CD4-positive, alpha-beta T cell (primary cell): ENCODE data around the gene NADK2. TPM values are rescaled to one million over a fixed set of nuclear protein-coding genes. Genes with fewer than 3 reads are reported as not detected.
"Not testable (repeated sequence)": the region's sequence is repeated elsewhere in the genome, so short reads cannot be mapped to it uniquely, and the experiment has no call there.

Experiments used
- ATAC-seq: fragments of 200-7000 bp; cut with Tn5 transposase; one replicate; pipeline ENCODE4 v1.10.0; 2022; ENCODE audit warnings: mild to moderate bottlenecking; ENCODE audit not compliant: poor library complexity
- CTCF ChIA-PET: fragments of 350-600 bp; sonication (Branson Sonifier 250); formaldehyde crosslinking; loops from one replicate; lab custom pipeline; 2021; ENCODE audit warnings: antibody characterized with exemption, inconsistent platforms; lab: Charles Lee
- POLR2A ChIA-PET: fragments of 350-600 bp; sonication (Branson Sonifier 250); formaldehyde crosslinking; loops from one replicate; lab custom pipeline; 2021; ENCODE audit warnings: antibody characterized with exemption, inconsistent platforms; lab: Charles Lee
- DNase-seq, 14 experiments: peaks; one replicate each; pipeline ENCODE4 v3.0.0-alpha.2; 2013 to 2020; ENCODE audit warnings: mixed read lengths in 2 of 14
- H3K27ac ChIP-seq, 2 donors: one replicate each; pipeline versions ENCODE4 v1.5.1 to v1.7.0; 2013; ENCODE audit warnings: low read length in 2 of 2, low read depth in 1 of 2, mild to moderate bottlenecking in 1 of 2
- H3K27me3 ChIP-seq, 2 experiments: 1 replicate in 1 of 2; 2 replicates in 1 of 2; pipeline versions ENCODE4 v1.6.1 to v1.7.0; 2013; ENCODE audit warnings: low read length in 2 of 2, control low read depth in 1 of 2, mild to moderate bottlenecking in 1 of 2, moderate library complexity in 1 of 2; ENCODE audit not compliant: insufficient read depth in 2 of 2, control insufficient read depth in 1 of 2
- H3K36me3 ChIP-seq: one replicate; pipeline ENCODE4 v1.6.1; 2013; ENCODE audit warnings: low read length, control low read depth; ENCODE audit not compliant: insufficient read depth
- H3K4me1 ChIP-seq: one replicate; pipeline ENCODE4 v1.6.1; 2013; ENCODE audit warnings: low read length, control low read depth; ENCODE audit not compliant: insufficient read depth
- H3K4me3 ChIP-seq: one replicate; pipeline ENCODE4 v1.5.1; 2013; ENCODE audit warnings: mild to moderate bottlenecking, low read length, moderate library complexity
- H3K9me3 ChIP-seq, 2 experiments: 1 replicate in 1 of 2; 2 replicates in 1 of 2; pipeline versions ENCODE4 v1.6.1 to v1.7.0; 2013; ENCODE audit warnings: low read length in 2 of 2, mild to moderate bottlenecking in 2 of 2, control low read depth in 1 of 2, moderate library complexity in 1 of 2; ENCODE audit not compliant: control insufficient read depth in 1 of 2, insufficient read depth in 1 of 2
- H3K27ac Mint-ChIP-seq: one replicate; pipeline ENCODE4 v1.8.0; 2020; ENCODE audit warnings: mixed read lengths
- H3K27me3 Mint-ChIP-seq: one replicate; pipeline ENCODE4 v1.8.0; 2021; ENCODE audit warnings: mixed read lengths
- H3K36me3 Mint-ChIP-seq: one replicate; pipeline ENCODE4 v1.8.0; 2021; ENCODE audit warnings: low read depth, mixed read lengths
- H3K4me1 Mint-ChIP-seq: one replicate; pipeline ENCODE4 v1.8.0; 2021; ENCODE audit warnings: low read depth, mixed read lengths
- H3K4me3 Mint-ChIP-seq: one replicate; pipeline ENCODE4 v1.8.0; 2020; ENCODE audit warnings: mild to moderate bottlenecking, mixed read lengths
- H3K9me3 Mint-ChIP-seq: one replicate; pipeline ENCODE4 v1.8.0; 2020; ENCODE audit warnings: mixed read lengths
- intact Hi-C, 2 experiments: fragments of 100-400 bp; cut with DNase I in 1 of 2; cut with micrococcal nuclease in 1 of 2; formaldehyde crosslinking; loops; one replicate each; pipeline versions ENCODE4 v1.15.1 to v1.9.0; 2023 to 2025; cut with DNase I, micrococcal nuclease
- polyA plus RNA-seq, 2 donors: library from polyadenylated mRNA; unstranded; fragments of 120-200 nt; gene quantifications; one replicate each; pipeline ENCODE4 v1.2.1, GENCODE V29; 2013
- total RNA-seq, 174 experiments: library from RNA in 2 of 174; stranded (reverse) in 2 of 174; gene quantifications; one replicate each; pipeline ENCODE4 v1.2.3 and lab custom pipeline; 2021 to 2026
- TF ChIP-seq, protein P1 (sequence below): fragments of 200-600 bp; IDR thresholded peaks from one replicate; pipeline ENCODE4 v1.8.0; 2022; ENCODE audit warnings: antibody characterized with exemption, mild to moderate bottlenecking

NADK2 gene, protein sequence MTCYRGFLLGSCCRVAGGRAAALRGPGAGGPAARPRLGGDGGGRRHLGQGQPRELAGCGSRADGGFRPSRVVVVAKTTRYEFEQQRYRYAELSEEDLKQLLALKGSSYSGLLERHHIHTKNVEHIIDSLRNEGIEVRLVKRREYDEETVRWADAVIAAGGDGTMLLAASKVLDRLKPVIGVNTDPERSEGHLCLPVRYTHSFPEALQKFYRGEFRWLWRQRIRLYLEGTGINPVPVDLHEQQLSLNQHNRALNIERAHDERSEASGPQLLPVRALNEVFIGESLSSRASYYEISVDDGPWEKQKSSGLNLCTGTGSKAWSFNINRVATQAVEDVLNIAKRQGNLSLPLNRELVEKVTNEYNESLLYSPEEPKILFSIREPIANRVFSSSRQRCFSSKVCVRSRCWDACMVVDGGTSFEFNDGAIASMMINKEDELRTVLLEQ
- total RNA-seq (10 to 100 TPM; 12.5 to 13.3 TPM), total RNA-seq (lab: John Stamatoyannopoulos, UW) (11.3 to 42.3 (median 27.7) reads per million in 172 experiments)
- 9.9 TPM for polyA plus RNA-seq (2013, experiment 1 of 2)
- 11.9 TPM for polyA plus RNA-seq (2013, experiment 2 of 2)

DNA sequence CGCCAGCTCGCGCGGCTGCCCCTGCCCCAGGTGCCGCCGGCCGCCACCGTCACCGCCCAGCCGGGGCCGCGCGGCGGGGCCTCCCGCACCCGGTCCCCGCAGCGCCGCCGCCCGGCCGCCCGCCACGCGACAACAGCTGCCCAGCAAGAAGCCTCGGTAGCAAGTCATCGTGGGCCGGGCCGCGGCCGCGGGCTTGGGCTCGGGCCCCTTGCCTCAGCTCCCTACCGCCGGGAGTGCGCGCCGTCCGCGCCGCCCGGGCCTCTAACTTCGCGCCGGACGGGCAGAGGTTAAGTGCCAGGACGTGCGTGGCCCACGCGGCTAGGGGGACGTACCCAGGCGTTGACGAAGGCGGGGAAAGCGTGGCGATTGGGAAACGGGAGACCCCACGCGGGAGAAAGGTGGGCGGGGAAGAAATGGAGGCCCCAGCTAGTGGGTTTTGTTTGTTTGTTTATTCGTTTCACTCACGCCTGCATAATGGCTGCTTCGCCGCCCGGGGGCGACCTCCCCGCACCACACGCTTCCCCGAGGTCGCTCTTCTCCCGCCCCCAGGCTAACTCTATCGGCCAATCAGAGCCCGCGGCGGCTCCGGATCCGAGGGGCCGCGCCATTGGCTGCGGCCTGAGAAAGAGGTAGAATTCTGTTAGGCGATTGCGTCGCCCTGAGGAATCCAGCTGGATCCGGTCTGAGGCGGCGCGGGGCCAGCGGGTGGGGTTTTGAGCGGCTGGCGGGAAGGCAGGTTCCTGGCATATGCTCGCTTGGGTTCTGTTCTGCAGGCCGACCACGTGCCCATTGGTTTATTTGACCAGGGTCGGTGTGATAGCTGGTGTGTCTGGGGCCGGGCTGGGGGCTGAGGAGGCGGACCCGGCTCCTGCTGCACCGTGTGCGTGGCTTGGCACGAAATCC, at the start of gene NADK2:
TSS of gene NADK2 (minus strand) at position 295 of the 903 bp plus-strand sequence. CDS start at position 168, 127 bp downstream.
- TF ChIP-seq, protein P1, sequence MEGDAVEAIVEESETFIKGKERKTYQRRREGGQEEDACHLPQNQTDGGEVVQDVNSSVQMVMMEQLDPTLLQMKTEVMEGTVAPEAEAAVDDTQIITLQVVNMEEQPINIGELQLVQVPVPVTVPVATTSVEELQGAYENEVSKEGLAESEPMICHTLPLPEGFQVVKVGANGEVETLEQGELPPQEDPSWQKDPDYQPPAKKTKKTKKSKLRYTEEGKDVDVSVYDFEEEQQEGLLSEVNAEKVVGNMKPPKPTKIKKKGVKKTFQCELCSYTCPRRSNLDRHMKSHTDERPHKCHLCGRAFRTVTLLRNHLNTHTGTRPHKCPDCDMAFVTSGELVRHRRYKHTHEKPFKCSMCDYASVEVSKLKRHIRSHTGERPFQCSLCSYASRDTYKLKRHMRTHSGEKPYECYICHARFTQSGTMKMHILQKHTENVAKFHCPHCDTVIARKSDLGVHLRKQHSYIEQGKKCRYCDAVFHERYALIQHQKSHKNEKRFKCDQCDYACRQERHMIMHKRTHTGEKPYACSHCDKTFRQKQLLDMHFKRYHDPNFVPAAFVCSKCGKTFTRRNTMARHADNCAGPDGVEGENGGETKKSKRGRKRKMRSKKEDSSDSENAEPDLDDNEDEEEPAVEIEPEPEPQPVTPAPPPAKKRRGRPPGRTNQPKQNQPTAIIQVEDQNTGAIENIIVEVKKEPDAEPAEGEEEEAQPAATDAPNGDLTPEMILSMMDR, result peak; percentile 71
- no peaks in the 10 kb centered on the region for H3K9me3 ChIP-seq
- Mint-ChIP-seq H3K9me3 (no peaks in the 10 kb centered on the region), H3K36me3 (peaks cover 4% of the 10 kb centered on the region), H3K27ac (peak within 1 kb of the TSS; percentile 96), H3K4me1 (peaks cover 56% of the 10 kb centered on the region), H3K4me3 (peak within 1 kb of the TSS; percentile 94), H3K27me3 (no peaks in the 10 kb centered on the region)
- ATAC-seq (peak; percentile 87), DNase-seq (peak; percentile 85 to 98 (median 89))
- H3K36me3 ChIP-seq, result no peaks in the 10 kb centered on the region
- POLR2A ChIA-PET, result interaction anchor here (0.7 to 3.8 kb wide), 19 partner anchors 10 to 1326 kb away, joined by 3 to 49 read pairs (median 4); partner anchors contain the start of genes BRIX1, CPLANE1, DNAJC21 and LMBRD2
- CTCF ChIA-PET, result interaction anchor here (0.6 to 2.5 kb wide), 24 partner anchors 10 to 1312 kb away, joined by 3 to 23 read pairs (median 4); partner anchors contain the start of genes LMBRD2 and SKP2
- peak within 1 kb of the TSS; percentile 85 to 91 for H3K27ac ChIP-seq
- peaks cover 22% of the 10 kb centered on the region for H3K4me1 ChIP-seq
- no peaks in the 10 kb centered on the region for H3K27me3 ChIP-seq
- H3K4me3 ChIP-seq, result peak within 1 kb of the TSS; percentile 85
- intact Hi-C loops, result loop anchor here (1.0 to 10.0 kb wide), 10 partner anchors 89 to 1405 kb away; partner anchors contain the start of genes DNAJC21 (in 2 of the 2), NIPBL (in 2 of the 2), IL7R (in 1 of the 2) and LMBRD2 (in 1 of the 2)

DNA sequence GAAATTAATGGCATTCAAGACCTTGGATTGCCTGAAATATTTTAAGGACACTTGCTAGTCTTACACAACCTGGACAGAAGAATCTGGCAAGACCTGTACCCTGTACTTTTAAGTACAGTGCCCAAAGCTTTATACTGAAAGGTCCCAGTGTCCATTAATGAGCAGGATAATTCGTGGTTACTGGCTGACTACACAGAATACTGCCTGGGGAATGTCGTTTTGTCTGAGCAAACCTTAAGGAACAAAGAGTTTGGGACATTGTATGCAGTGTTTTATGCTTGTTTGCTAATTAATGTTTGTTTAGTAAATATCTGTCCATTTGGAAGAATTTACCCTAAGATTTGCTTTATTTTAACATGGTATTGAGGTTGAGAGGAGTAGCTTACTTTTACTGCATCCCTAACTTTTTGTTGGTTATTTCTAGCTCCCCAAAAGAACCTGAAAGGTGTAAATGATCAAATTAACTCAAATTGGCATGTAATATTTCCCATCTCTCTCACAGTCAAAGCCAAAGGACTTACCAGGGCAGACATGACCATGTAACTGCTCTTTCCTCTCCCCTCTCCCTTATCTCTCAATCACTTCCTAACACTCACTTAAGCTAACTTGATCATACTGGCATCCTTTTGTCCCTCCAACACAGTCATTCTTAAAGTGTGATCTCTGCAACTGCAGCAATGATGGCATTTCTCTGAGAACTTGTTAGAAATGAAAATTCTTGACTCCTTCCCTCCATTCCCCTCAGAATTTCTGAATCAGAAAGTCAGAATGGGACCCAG, 44.3 kb upstream of the NADK2 start:
- H3K27ac ChIP-seq, result no peak overlapping the region
- intact Hi-C loops, result no loop called here
- POLR2A ChIA-PET, result no interaction called here
- Mint-ChIP-seq H3K36me3 (no peaks in the 10 kb centered on the region), H3K4me3 (no peak overlapping the region), H3K27me3 (no peaks in the 10 kb centered on the region), H3K9me3 (no peaks in the 10 kb centered on the region), H3K27ac (no peak overlapping the region), H3K4me1 (no peaks in the 10 kb centered on the region)
- no peaks in the 10 kb centered on the region for H3K36me3 ChIP-seq
- no peaks in the 10 kb centered on the region for H3K4me1 ChIP-seq
- no peaks in the 10 kb centered on the region for H3K27me3 ChIP-seq
- no peaks in the 10 kb centered on the region for H3K9me3 ChIP-seq
- ATAC-seq (no peak), DNase-seq (no peak)
- TF ChIP-seq, protein P1, result no peak
- CTCF ChIA-PET, result no interaction called here
- no peak overlapping the region for H3K4me3 ChIP-seq

DNA sequence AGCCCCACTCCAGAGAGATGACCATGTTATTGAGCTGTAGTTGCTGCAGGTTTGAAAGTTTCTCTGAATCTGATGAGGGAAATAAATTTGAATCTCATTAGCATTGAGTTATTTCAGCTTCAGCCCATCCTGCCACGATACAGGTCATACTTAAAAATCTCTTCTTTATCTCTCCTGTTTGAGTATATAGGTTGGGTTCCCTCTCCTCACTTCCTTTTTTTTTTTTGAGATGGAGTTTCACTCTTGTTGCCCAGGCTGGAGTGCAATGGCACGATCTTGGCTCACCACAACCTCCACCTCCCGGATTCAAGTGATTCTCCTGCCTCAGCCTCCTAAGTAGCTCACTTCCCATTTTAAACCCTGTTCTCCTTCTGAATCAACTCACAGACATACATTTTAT, 42.0 kb upstream of the NADK2 start:
- H3K27ac ChIP-seq, H3K4me1 ChIP-seq, H3K4me3 Mint-ChIP-seq, CTCF ChIA-PET, H3K9me3 Mint-ChIP-seq, intact Hi-C loops, H3K36me3 ChIP-seq, H3K4me1 Mint-ChIP-seq, ATAC-seq, H3K27me3 ChIP-seq, DNase-seq, H3K9me3 ChIP-seq, H3K36me3 Mint-ChIP-seq, H3K27me3 Mint-ChIP-seq, H3K27ac Mint-ChIP-seq, H3K4me3 ChIP-seq, POLR2A ChIA-PET: not testable (repeated sequence)
